K562 (cell line): ENCODE results near the gene SLC1A3. TPM values are rescaled to one million over a fixed set of nuclear protein-coding genes. Genes with fewer than 3 reads are reported as not detected.

Experiments used
- ATF1 ChIP-seq, 2 experiments: fragments of 450-650 bp in 1 of 2; IDR thresholded peaks; 2 replicates each; pipeline ENCODE4 v1.6.1; 2016; ENCODE audit warnings: missing compliant biosample characterization in 1 of 2, missing genetic modification characterization in 1 of 2
- ATF2 ChIP-seq: sonication (generic); formaldehyde crosslinking; IDR thresholded peaks from 2 replicates; pipeline ENCODE4 v1.8.1; 2022; ENCODE audit warnings: missing genetic modification reagents
- ETV1 ChIP-seq: fragments of 450-650 bp; conservative IDR thresholded peaks from 2 replicates; pipeline ENCODE4 v1.6.1; 2016; ENCODE audit warnings: missing genetic modification characterization, control low read depth, low read depth, missing compliant biosample characterization
- NKRF ChIP-seq: fragments of 450-650 bp; IDR thresholded peaks from 2 replicates; pipeline ENCODE4 v1.6.1; 2016; ENCODE audit warnings: borderline replicate concordance
- PHF20 ChIP-seq: fragments of 450-650 bp; IDR thresholded peaks from 2 replicates; pipeline ENCODE4 v1.6.1; 2018; ENCODE audit not compliant: partially characterized antibody
- ZNF165 ChIP-seq: fragments of 250-450 bp; sonication (Bioruptor Pico); IDR thresholded peaks from 2 replicates; pipeline ENCODE4 v1.4.0; 2020; ENCODE audit warnings: borderline replicate concordance
- ZNF197 ChIP-seq: fragments of 200-800 bp; sonication (Bioruptor generic); IDR thresholded peaks from 2 replicates; pipeline ENCODE4 v1.6.1; 2016; ENCODE audit warnings: low read depth, missing genetic modification characterization, missing compliant biosample characterization
- ZNF384 ChIP-seq: IDR thresholded peaks from 2 replicates; pipeline ENCODE4 v1.6.1; 2012; ENCODE audit warnings: low read depth, low read length, improper control_type of control experiment
- ZNF41 ChIP-seq: fragments of 250-450 bp; sonication (Bioruptor Pico); conservative IDR thresholded peaks from 2 replicates; pipeline ENCODE4 v1.4.0; 2020; ENCODE audit warnings: mild to moderate bottlenecking
- ZNF609 ChIP-seq: sonication (generic); formaldehyde crosslinking; IDR thresholded peaks from 2 replicates; pipeline ENCODE4 v1.8.1; 2023; ENCODE audit warnings: missing genetic modification reagents, mild to moderate bottlenecking, borderline replicate concordance
- ZNF75A ChIP-seq: fragments of 450-650 bp; formaldehyde crosslinking; IDR thresholded peaks from 2 replicates; pipeline ENCODE4 v1.4.0; 2020; ENCODE audit warnings: mild to moderate bottlenecking
- polyA plus RNA-seq, 8 experiments: library from polyadenylated mRNA; depleted of rRNA in 4 of 8; stranded (reverse) in 5 of 8; unstranded in 3 of 8; fragments of >200 nt; fragmentation: Nextera tagmentation in 2 of 8; fragmentation: Illumina TruSeq in 1 of 8; extraction: Ambion mirVana in 2 of 8; extraction: Trizol in 1 of 8; gene quantifications; 2 replicates each; pipeline versions ENCODE4 v1.2.1 to v1.2.3, GENCODE V29; 2011 to 2014; ENCODE audit warnings: inconsistent platforms in 1 of 8, missing spikeins in 1 of 8
- total RNA-seq, 7 experiments: library from RNA; depleted of rRNA in 6 of 7; stranded (reverse); fragments of >200 nt in 6 of 7; fragmentation: Illumina TruSeq in 2 of 7; extraction: Trizol in 2 of 7; gene quantifications; 2 replicates each; pipeline versions ENCODE4 v1.2.1 to v1.2.3, GENCODE V29; 2011 to 2021; ENCODE audit warnings: low replicate concordance in 1 of 7
- TF ChIP-seq, protein P1 (sequence below): conservative IDR thresholded peaks from 2 replicates; pipeline ENCODE4 v1.6.1; 2011; ENCODE audit warnings: low read depth, mild to moderate bottlenecking, low read length; ENCODE audit not compliant: control insufficient read depth
- TF ChIP-seq, protein P2 (sequence below): fragments of 250-450 bp; sonication (Bioruptor Pico); IDR thresholded peaks from 2 replicates; pipeline ENCODE4 v1.9.0; 2021; ENCODE audit warnings: mild to moderate bottlenecking

The SLC1A3 gene
- total and polyA plus RNA-seq, 9 of the 15 experiments (the other 6 are each of a cell fraction or from before 2014, with no cell fraction given) = 0.13 TPM; not detected in 8

- TF ChIP-seq ATF2 (CRISPR knock-in tag) (no peak), NKRF (no peak), ZNF197 (no peak), PHF20 (no peak), ZNF609 (CRISPR knock-in tag) (no peak), ETV1 (tag) (no peak), ZNF165 (CRISPR knock-in tag) (no peak), ZNF41 (CRISPR knock-in tag) (no peak), ZNF384 (no peak), ZNF75A (CRISPR knock-in tag) (no peak), ATF1 (CRISPR knock-in tag; IDR thresholded peaks at IDR 0.05) (no peak), ATF1 (tag; IDR thresholded peaks at IDR 0.05) (no peak)
- TF ChIP-seq, protein P1, sequence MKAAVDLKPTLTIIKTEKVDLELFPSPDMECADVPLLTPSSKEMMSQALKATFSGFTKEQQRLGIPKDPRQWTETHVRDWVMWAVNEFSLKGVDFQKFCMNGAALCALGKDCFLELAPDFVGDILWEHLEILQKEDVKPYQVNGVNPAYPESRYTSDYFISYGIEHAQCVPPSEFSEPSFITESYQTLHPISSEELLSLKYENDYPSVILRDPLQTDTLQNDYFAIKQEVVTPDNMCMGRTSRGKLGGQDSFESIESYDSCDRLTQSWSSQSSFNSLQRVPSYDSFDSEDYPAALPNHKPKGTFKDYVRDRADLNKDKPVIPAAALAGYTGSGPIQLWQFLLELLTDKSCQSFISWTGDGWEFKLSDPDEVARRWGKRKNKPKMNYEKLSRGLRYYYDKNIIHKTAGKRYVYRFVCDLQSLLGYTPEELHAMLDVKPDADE = no peak
- TF ChIP-seq, protein P2, sequence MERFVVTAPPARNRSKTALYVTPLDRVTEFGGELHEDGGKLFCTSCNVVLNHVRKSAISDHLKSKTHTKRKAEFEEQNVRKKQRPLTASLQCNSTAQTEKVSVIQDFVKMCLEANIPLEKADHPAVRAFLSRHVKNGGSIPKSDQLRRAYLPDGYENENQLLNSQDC (CRISPR knock-in tag) = no peak
Measured at GRCh38 chr5:36643162-36643561, 36.8 kb downstream of the SLC1A3 start (continued).
